B cell (primary cell): Measurements from ENCODE around the gene HES5. TPM values are rescaled to one million over a fixed set of nuclear protein-coding genes. Genes with fewer than 3 reads are reported as not detected.

Experiments used
- ATAC-seq: fragments of 200-7000 bp; cut with Tn5 transposase; one replicate; pipeline ENCODE4 v1.10.0; 2021; ENCODE audit warnings: low read depth, mild to moderate bottlenecking, moderate number of reproducible peaks, moderate library complexity
- CTCF ChIA-PET: fragments of 350-600 bp; sonication (Branson Sonifier 250); formaldehyde crosslinking; loops from one replicate; lab custom pipeline; 2021; ENCODE audit warnings: antibody characterized with exemption, inconsistent platforms; lab: Charles Lee
- POLR2A ChIA-PET: fragments of 350-600 bp; sonication (Branson Sonifier 250); formaldehyde crosslinking; loops from one replicate; lab custom pipeline; 2021; ENCODE audit warnings: antibody characterized with exemption; lab: Charles Lee
- DNase-seq: peaks from one replicate; pipeline ENCODE4 v3.0.0; 2013
- H2AFZ ChIP-seq: 2 replicates; pipeline ENCODE4 v1.6.1; 2012; ENCODE audit warnings: mild to moderate bottlenecking, low read depth, low read length; ENCODE audit not compliant: insufficient read depth, poor library complexity, severe bottlenecking
- H3K27ac ChIP-seq, 2 donors: 1 replicate in 1 of 2; 2 replicates in 1 of 2; pipeline ENCODE4 v1.5.1; 2012 to 2013; ENCODE audit warnings: low read length in 2 of 2, mild to moderate bottlenecking in 2 of 2, moderate library complexity in 1 of 2
- H3K27me3 ChIP-seq, 4 experiments: fragments of 200-600 bp in 1 of 4; sonication (generic) in 1 of 4; replicated peaks in 1 of 4; 1 replicate in 2 of 4; 2 replicates in 2 of 4; pipeline versions ENCODE4 v1.6.1 to v1.7.0; 2013 to 2016; ENCODE audit warnings: low read length in 3 of 4, mild to moderate bottlenecking in 2 of 4, mixed read lengths in 1 of 4, moderate library complexity in 1 of 4; ENCODE audit not compliant: insufficient read depth in 4 of 4, control insufficient read depth in 3 of 4; ENCODE audit errors: control extremely low read depth in 1 of 4
- H3K36me3 ChIP-seq, 2 experiments: replicated peaks in 1 of 2; 1 replicate in 1 of 2; 2 replicates in 1 of 2; pipeline versions ENCODE4 v1.6.1 to v1.7.1; 2013; ENCODE audit warnings: low read length in 1 of 2; ENCODE audit not compliant: insufficient read depth in 2 of 2, control insufficient read depth in 1 of 2; ENCODE audit errors: control extremely low read depth in 1 of 2, extremely low read depth in 1 of 2
- H3K4me1 ChIP-seq, 2 donors: fragments of 200-600 bp in 1 of 2; sonication (generic) in 1 of 2; 1 replicate in 1 of 2; 2 replicates in 1 of 2; pipeline versions ENCODE4 v1.5.1 to v1.6.1; 2013 to 2017; ENCODE audit warnings: low read length in 2 of 2; ENCODE audit not compliant: control insufficient read depth in 2 of 2, insufficient read depth in 2 of 2
- H3K4me2 ChIP-seq: replicated peaks from 2 replicates; pipeline ENCODE3; 2012; ENCODE audit warnings: mild to moderate bottlenecking, low read depth, low read length; ENCODE audit not compliant: poor library complexity, severe bottlenecking
- H3K4me3 ChIP-seq, 5 experiments: fragments of 200-600 bp in 1 of 5; sonication (generic) in 1 of 5; 1 replicate in 3 of 5; 2 replicates in 2 of 5; pipeline versions ENCODE4 v1.5.1 to v1.7.0; 2011 to 2016; ENCODE audit warnings: low read length in 4 of 5, mild to moderate bottlenecking in 4 of 5, low read depth in 2 of 5, control low read depth in 1 of 5, moderate library complexity in 1 of 5; ENCODE audit not compliant: insufficient read depth in 1 of 5; ENCODE audit errors: control extremely low read depth in 1 of 5, extremely low read depth in 1 of 5
- H3K79me2 ChIP-seq: fragments of 200-600 bp; sonication (generic); one replicate; pipeline ENCODE4 v1.6.0; 2016; ENCODE audit warnings: low read length; ENCODE audit not compliant: control insufficient read depth, insufficient read depth
- H3K9ac ChIP-seq: fragments of 200-600 bp; sonication (generic); 2 replicates; pipeline ENCODE4 v1.6.1; 2017; ENCODE audit warnings: mild to moderate bottlenecking, low read length, moderate library complexity
- H3K9me3 ChIP-seq, 3 donors: one replicate each; pipeline versions ENCODE4 v1.6.1 to v1.7.1; 2013; ENCODE audit warnings: low read length in 2 of 3; ENCODE audit not compliant: control insufficient read depth in 2 of 3, insufficient read depth in 1 of 3; ENCODE audit errors: control extremely low read depth in 1 of 3
- H4K20me1 ChIP-seq: 2 replicates; pipeline ENCODE4 v1.6.0; 2012; ENCODE audit warnings: mild to moderate bottlenecking, low read length; ENCODE audit not compliant: insufficient read depth, control insufficient read depth, poor library complexity, severe bottlenecking
- H3K27ac Mint-ChIP-seq: one replicate; pipeline ENCODE4 v1.8.0; 2021; ENCODE audit warnings: mixed read lengths
- H3K27me3 Mint-ChIP-seq: one replicate; pipeline ENCODE4 v1.8.0; 2021; ENCODE audit warnings: mixed read lengths
- H3K4me1 Mint-ChIP-seq: one replicate; pipeline ENCODE4 v1.8.0; 2021; ENCODE audit warnings: mixed read lengths
- H3K4me3 Mint-ChIP-seq: one replicate; pipeline ENCODE4 v1.8.0; 2021; ENCODE audit warnings: mixed read lengths
- H3K9me3 Mint-ChIP-seq: one replicate; pipeline ENCODE4 v1.8.0; 2022; ENCODE audit warnings: mixed read lengths; ENCODE audit not compliant: insufficient read depth
- CTCF ChIP-seq: fragments of 200-600 bp; IDR thresholded peaks from one replicate; pipeline ENCODE4 v1.8.0; 2022; ENCODE audit warnings: antibody characterized with exemption, mild to moderate bottlenecking
- EZH2 ChIP-seq: IDR thresholded peaks from 2 replicates; pipeline ENCODE4 v1.6.1; 2012; ENCODE audit warnings: borderline replicate concordance, low read depth, mild to moderate bottlenecking, moderate library complexity, low read length; ENCODE audit not compliant: insufficient read depth, poor library complexity, severe bottlenecking
- WGBS: methylation state at CpG from one replicate; pipeline ENCODE4 v1.1.5; 2013; ENCODE audit warnings: missing lambda C conversion rate; ENCODE audit not compliant: insufficient coverage; 5-methylcytosine and 5-hydroxymethylcytosine counted together
- intact Hi-C: fragments of 100-400 bp; cut with micrococcal nuclease; formaldehyde crosslinking; loops from one replicate; pipeline ENCODE4 v1.10.0; 2022
- polyA plus RNA-seq: library from polyadenylated mRNA; depleted of rRNA; stranded (reverse); fragments of >200 nt; gene quantifications from 2 replicates; pipeline ENCODE4 v1.2.3, GENCODE V29; 2012
- total RNA-seq, 2 donors: library from RNA; stranded (reverse); fragments of 120-200 nt in 1 of 2; gene quantifications; 1 replicate in 1 of 2; 2 replicates in 1 of 2; pipeline versions ENCODE4 v1.2.3 to v1.2.4, GENCODE V29; 2013 to 2022

HES5 gene
- total and polyA plus RNA-seq, 2 donors (not counting 1 experiment from before 2014, with no cell fraction given): not detected

- peak overlapping the region; percentile 41 for H3K27ac Mint-ChIP-seq
- ATAC-seq: no peak
- intact Hi-C loops: loop anchor here (5.0 kb wide), 1 partner anchor 48 kb away; no protein-coding TSS in a partner anchor
- peak overlapping the region in 1 of 2 donors; percentile 33 for H3K27ac ChIP-seq
- POLR2A ChIA-PET: interaction anchor here (0.6 to 6.1 kb wide), 13 partner anchors 11 to 410 kb away, joined by 3 to 88 read pairs (median 5); partner anchors contain the start of genes FAAP20, HES5, MORN1 and PANK4
- peak overlapping the region; percentile 41 for H3K4me3 Mint-ChIP-seq
- no peak overlapping the region for H3K4me3 ChIP-seq
- H3K9me3 Mint-ChIP-seq: no peaks in the 10 kb centered on the region
- H3K4me1 Mint-ChIP-seq: peaks cover 27% of the 10 kb centered on the region
- H3K4me2 ChIP-seq: peak overlapping the region; percentile 69
- peak; percentile 50 for DNase-seq
- no peak overlapping the region for H3K9ac ChIP-seq
- no peaks in the 10 kb centered on the region for H3K36me3 ChIP-seq
- peaks cover 0 to 21% (median 2%) of the 10 kb centered on the region in 4 experiments for H3K27me3 ChIP-seq
- 85% methylated on average over 19 of the region's 19 CpGs for WGBS
- no peaks in the 10 kb centered on the region for H3K9me3 ChIP-seq
- CTCF ChIA-PET: interaction anchor here (1.2 to 4.9 kb wide), 6 partner anchors 11 to 128 kb away, joined by 3 to 55 read pairs (median 6); partner anchors contain the start of genes PRXL2B and TNFRSF14
- peaks cover 7% of the 10 kb centered on the region for H4K20me1 ChIP-seq
- TF ChIP-seq EZH2 (no peak), CTCF (no peak)
- peaks cover 28 to 41% of the 10 kb centered on the region in 2 donors for H3K4me1 ChIP-seq
- peaks cover 6% of the 10 kb centered on the region for H3K27me3 Mint-ChIP-seq
- H2AFZ ChIP-seq: peak overlapping the region; percentile 57
- H3K79me2 ChIP-seq: no peaks in the 10 kb centered on the region
Measured at GRCh38 chr1:2544875-2545640, 15.0 kb upstream of the HES5 start.
